B cell (primary cell): Measurements from ENCODE around the gene S100PBP.

Experiments
- CTCF ChIP-seq: fragments of 200-600 bp; IDR thresholded peaks from one replicate; pipeline ENCODE4 v1.8.0; 2022; ENCODE audit warnings: antibody characterized with exemption, mild to moderate bottlenecking
- EZH2 ChIP-seq: IDR thresholded peaks from 2 replicates; pipeline ENCODE4 v1.6.1; 2012; ENCODE audit warnings: borderline replicate concordance, low read depth, mild to moderate bottlenecking, moderate library complexity, low read length; ENCODE audit not compliant: insufficient read depth, poor library complexity, severe bottlenecking

DNA sequence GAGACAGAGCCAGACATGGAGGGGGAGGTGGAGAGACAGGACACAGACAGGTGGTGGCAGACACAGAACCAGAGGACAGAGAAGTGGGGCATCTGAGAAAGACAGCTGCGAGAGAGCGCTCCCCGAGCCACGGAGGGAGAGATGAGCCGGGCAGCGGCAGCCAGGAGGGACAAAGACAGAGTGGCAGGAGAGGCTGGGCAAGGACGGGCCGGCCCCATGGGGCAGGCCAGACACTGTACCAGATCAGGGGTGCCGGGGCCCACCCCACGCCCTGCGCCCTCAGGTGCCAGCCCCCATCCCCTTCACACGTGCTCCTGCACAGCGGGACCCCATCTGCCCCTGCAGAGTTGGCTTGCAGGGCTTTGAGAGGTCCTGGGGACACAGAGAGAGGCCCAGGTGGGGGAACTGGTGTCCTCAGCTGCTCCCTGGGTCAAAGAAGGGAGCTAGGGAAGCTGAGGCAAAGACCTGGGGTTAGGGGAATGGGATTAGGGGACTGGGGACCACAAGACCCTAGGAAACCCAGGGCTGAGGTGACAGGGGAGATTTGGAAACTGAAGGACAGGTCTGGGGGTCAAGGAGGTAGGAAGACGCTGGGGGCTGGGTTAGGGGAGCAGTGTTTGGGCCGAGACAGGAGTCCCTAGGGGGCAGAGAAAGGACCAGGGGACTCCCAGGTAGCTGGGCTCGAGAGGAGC, 52.6 kb downstream of the S100PBP start:
- no peak for TF ChIP-seq CTCF
- peak; percentile 79 for TF ChIP-seq EZH2
